Trophoblast cell (in vitro differentiated cells and primary cell): ENCODE measurements around the gene IGFBPL1.

Experiments
- DNase-seq, 2 donors: peaks; one replicate each; pipeline ENCODE4 v3.0.0-alpha.2; 2016
- H2AFZ ChIP-seq: 2 replicates; pipeline ENCODE4 v1.6.1; 2013; ENCODE audit warnings: low read length, moderate library complexity, mild to moderate bottlenecking; ENCODE audit not compliant: insufficient read depth, poor library complexity
- H2AK5ac ChIP-seq: 2 replicates; pipeline ENCODE4 v1.6.1; 2013; ENCODE audit warnings: mild to moderate bottlenecking, low read length
- H2BK120ac ChIP-seq: 2 replicates; pipeline ENCODE4 v1.6.1; 2013; ENCODE audit warnings: low read length, mild to moderate bottlenecking, moderate library complexity; ENCODE audit not compliant: insufficient read depth, poor library complexity
- H2BK12ac ChIP-seq: 2 replicates; pipeline ENCODE4 v1.6.1; 2013; ENCODE audit warnings: mild to moderate bottlenecking, low read length, moderate library complexity
- H2BK5ac ChIP-seq: 2 replicates; pipeline ENCODE4 v1.6.1; 2013; ENCODE audit warnings: low read length, low read depth, moderate library complexity, mild to moderate bottlenecking; ENCODE audit not compliant: poor library complexity
- H3K14ac ChIP-seq: 2 replicates; pipeline ENCODE4 v1.6.1; 2013; ENCODE audit warnings: mild to moderate bottlenecking, low read length
- H3K18ac ChIP-seq: 2 replicates; pipeline ENCODE4 v1.6.1; 2013; ENCODE audit warnings: mild to moderate bottlenecking, low read length
- H3K23ac ChIP-seq: 2 replicates; pipeline ENCODE4 v1.6.1; 2013; ENCODE audit warnings: low read length
- H3K27ac ChIP-seq: 2 replicates; pipeline ENCODE4 v1.5.1; 2013; ENCODE audit warnings: low read depth, mild to moderate bottlenecking, inconsistent platforms, low read length, moderate library complexity
- H3K27me3 ChIP-seq: 2 replicates; pipeline ENCODE4 v1.6.1; 2013; ENCODE audit warnings: inconsistent platforms, mild to moderate bottlenecking, low read length, moderate library complexity; ENCODE audit not compliant: insufficient read depth
- H3K36me3 ChIP-seq, 2 experiments: 1 replicate in 1 of 2; 2 replicates in 1 of 2; pipeline ENCODE4 v1.6.1; 2013; ENCODE audit warnings: low read length in 2 of 2, mild to moderate bottlenecking in 2 of 2, moderate library complexity in 1 of 2; ENCODE audit not compliant: insufficient read depth in 2 of 2, control insufficient read depth in 1 of 2
- H3K4ac ChIP-seq: 2 replicates; pipeline ENCODE4 v1.6.1; 2013; ENCODE audit warnings: low read depth, mild to moderate bottlenecking, low read length, moderate library complexity
- H3K4me1 ChIP-seq, 2 experiments: 1 replicate in 1 of 2; 2 replicates in 1 of 2; pipeline ENCODE4 v1.6.1; 2013; ENCODE audit warnings: low read length in 2 of 2, mild to moderate bottlenecking in 2 of 2, moderate library complexity in 1 of 2; ENCODE audit not compliant: insufficient read depth in 2 of 2, control insufficient read depth in 1 of 2
- H3K4me2 ChIP-seq: 2 replicates; pipeline ENCODE4 v1.6.1; 2013; ENCODE audit warnings: inconsistent platforms, mild to moderate bottlenecking, low read length, moderate library complexity
- H3K4me3 ChIP-seq: 2 replicates; pipeline ENCODE4 v1.5.1; 2013; ENCODE audit warnings: mild to moderate bottlenecking, low read depth, low read length, inconsistent platforms
- H3K79me1 ChIP-seq: one replicate; pipeline ENCODE4 v1.6.1; 2013; ENCODE audit warnings: low read length
- H3K79me2 ChIP-seq: 2 replicates; pipeline ENCODE4 v1.6.1; 2013; ENCODE audit warnings: low read length, mild to moderate bottlenecking; ENCODE audit not compliant: control insufficient read depth, insufficient read depth, poor library complexity
- H3K9ac ChIP-seq: 2 replicates; pipeline ENCODE4 v1.6.1; 2013; ENCODE audit warnings: mild to moderate bottlenecking, low read length
- H3K9me3 ChIP-seq: 2 replicates; pipeline ENCODE4 v1.6.1; 2013; ENCODE audit warnings: low read depth, mild to moderate bottlenecking, control low read depth, inconsistent platforms, low read length; ENCODE audit not compliant: insufficient read depth
- H4K12ac ChIP-seq: 2 replicates; pipeline ENCODE4 v1.6.1; 2013; ENCODE audit warnings: low read depth, mild to moderate bottlenecking, low read length, moderate library complexity
- H4K8ac ChIP-seq: 2 replicates; pipeline ENCODE4 v1.6.1; 2013; ENCODE audit warnings: low read depth, mild to moderate bottlenecking, low read length, moderate library complexity
- H4K91ac ChIP-seq: one replicate; pipeline ENCODE4 v1.6.1; 2013; ENCODE audit warnings: low read depth, mild to moderate bottlenecking, low read length, moderate library complexity
- WGBS: extraction: QIAGEN DNeasy Blood & Tissue Kit; methylation state at CpG from one replicate; pipeline ENCODE4 v1.1.7; 2013; ENCODE audit warnings: missing lambda C conversion rate; ENCODE audit not compliant: insufficient read length, insufficient coverage; ENCODE audit errors: extremely low coverage; 5-methylcytosine and 5-hydroxymethylcytosine counted together

Gene IGFBPL1

GRCh38 chr9:38389313-38389712 lies 34.9 kb downstream of the IGFBPL1 start:
- DNase-seq, result no peak
- Histone ChIP-seq H3K79me1 (peaks cover 6% of the 10 kb centered on the region), H3K9me3 (peaks cover 5% of the 10 kb centered on the region), H3K4me3 (no peak overlapping the region), H3K4ac (no peak overlapping the region), H4K12ac (no peak overlapping the region), H2BK5ac (no peak overlapping the region), H3K27me3 (no peaks in the 10 kb centered on the region), H4K8ac (no peak overlapping the region), H4K91ac (no peak overlapping the region), H3K27ac (no peak overlapping the region), H3K79me2 (peaks cover 5% of the 10 kb centered on the region), H3K14ac (no peak overlapping the region), H3K4me1 (peaks cover 5 to 8% of the 10 kb centered on the region in 2 experiments), H2BK12ac (no peak overlapping the region), H3K9ac (no peak overlapping the region), H2AFZ (no peak overlapping the region), H3K4me2 (no peak overlapping the region), H2BK120ac (no peak overlapping the region), H2AK5ac (no peak overlapping the region), H3K23ac (no peak overlapping the region), H3K18ac (no peak overlapping the region), H3K36me3 (no peaks in the 10 kb centered on the region)
- no CpG with 5 or more reads among the region's 4 CpGs for WGBS

DNA sequence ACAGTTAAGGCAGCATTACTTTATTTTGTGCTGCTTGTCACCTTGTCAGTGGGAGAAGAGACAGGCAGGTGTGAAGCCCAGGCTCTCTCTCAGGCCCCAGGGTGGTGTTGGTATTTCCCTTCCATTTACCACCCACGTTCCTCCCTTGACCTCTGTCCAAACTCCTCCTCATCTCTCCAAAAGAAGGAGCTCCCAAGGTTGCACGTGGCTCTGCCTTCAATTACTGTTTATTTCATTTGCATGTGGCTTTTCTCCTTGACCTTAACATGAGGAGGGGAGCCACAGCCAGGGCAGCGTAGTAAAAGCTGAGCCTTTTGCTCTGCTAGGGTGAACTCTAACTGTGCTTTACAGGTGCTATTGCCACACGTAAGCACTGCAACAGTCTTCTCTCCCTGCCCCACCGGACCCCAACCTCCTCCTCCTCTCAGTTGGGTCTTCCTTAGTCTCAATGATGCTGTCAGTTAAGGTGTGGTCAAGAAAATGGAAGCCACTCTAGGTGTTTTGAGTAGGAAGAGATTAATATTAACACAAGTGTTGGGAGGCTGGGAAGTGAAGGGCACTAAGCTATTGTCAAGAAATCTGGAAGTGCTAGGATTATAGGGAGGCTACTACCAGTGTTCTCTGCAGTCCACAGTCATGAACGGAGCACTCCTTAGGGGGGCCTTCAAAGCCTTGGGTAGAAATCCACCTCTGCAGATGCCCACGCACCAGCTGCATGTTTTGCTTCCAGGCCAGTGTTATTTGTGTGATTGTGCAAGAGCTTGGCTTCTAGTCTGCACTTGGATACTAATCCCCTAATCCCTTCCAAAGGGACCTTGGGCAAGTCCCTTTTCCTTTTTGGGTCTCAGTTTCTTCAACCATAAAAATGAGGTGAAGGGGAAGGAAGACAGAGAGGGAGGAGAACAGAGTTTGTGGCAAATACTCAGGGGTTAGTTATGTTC lies 35.7 kb downstream of the IGFBPL1 start:
- peaks cover 8 to 10% of the 10 kb centered on the region in 2 experiments for H3K4me1 ChIP-seq

GRCh38 chr9:38387751-38388150 lies 36.5 kb downstream of the IGFBPL1 start:
- H3K14ac ChIP-seq, result no peak overlapping the region
- H2BK12ac ChIP-seq, result no peak overlapping the region
- no peak overlapping the region for H4K91ac ChIP-seq
- WGBS, result no CpG with 5 or more reads among the region's 4 CpGs
- H3K36me3 ChIP-seq, result no peaks in the 10 kb centered on the region
- H2AFZ ChIP-seq, result no peak overlapping the region
- no peaks in the 10 kb centered on the region for H3K27me3 ChIP-seq
- no peak overlapping the region for H2BK120ac ChIP-seq
- H3K79me1 ChIP-seq, result peaks cover 4% of the 10 kb centered on the region
- no peak overlapping the region for H4K12ac ChIP-seq
- H3K4me2 ChIP-seq, result no peak overlapping the region
- H3K4ac ChIP-seq, result no peak overlapping the region
- no peak overlapping the region for H3K4me3 ChIP-seq
- peaks cover under 1 to 5% of the 10 kb centered on the region in 2 experiments for H3K4me1 ChIP-seq
- no peak overlapping the region for H3K23ac ChIP-seq
- no peak overlapping the region for H3K9ac ChIP-seq
- H3K79me2 ChIP-seq, result peaks cover 3% of the 10 kb centered on the region
- peaks cover 5% of the 10 kb centered on the region for H3K9me3 ChIP-seq
- H2AK5ac ChIP-seq, result no peak overlapping the region
- DNase-seq, result no peak
- no peak overlapping the region for H3K27ac ChIP-seq
- H2BK5ac ChIP-seq, result no peak overlapping the region
- no peak overlapping the region for H3K18ac ChIP-seq
- no peak overlapping the region for H4K8ac ChIP-seq

More for the DNA sequence above, 35.7 kb downstream of the IGFBPL1 start:
- Histone ChIP-seq H3K4me2 (no peak overlapping the region), H2BK12ac (no peak overlapping the region), H2BK120ac (no peak overlapping the region), H3K36me3 (no peaks in the 10 kb centered on the region), H4K91ac (no peak overlapping the region), H4K8ac (no peak overlapping the region), H3K27me3 (no peaks in the 10 kb centered on the region), H3K4ac (no peak overlapping the region), H3K79me2 (peaks cover 5% of the 10 kb centered on the region), H3K23ac (no peak overlapping the region), H2BK5ac (no peak overlapping the region), H3K9me3 (peaks cover 5% of the 10 kb centered on the region), H2AFZ (no peak overlapping the region), H4K12ac (no peak overlapping the region), H3K79me1 (peaks cover 7% of the 10 kb centered on the region), H3K14ac (no peak overlapping the region), H3K27ac (no peak overlapping the region), H3K9ac (no peak overlapping the region), H3K4me3 (no peak overlapping the region), H3K18ac (no peak overlapping the region), H2AK5ac (no peak overlapping the region)
- no CpG with 5 or more reads among the region's 7 CpGs for WGBS
- no peak for DNase-seq

- H3K27ac ChIP-seq, result no peak overlapping the region
- H2BK12ac ChIP-seq, result no peak overlapping the region
- H2AK5ac ChIP-seq, result no peak overlapping the region
- no peaks in the 10 kb centered on the region for H3K79me2 ChIP-seq
- H3K79me1 ChIP-seq, result peaks cover 8% of the 10 kb centered on the region
- H3K4ac ChIP-seq, result no peak overlapping the region
- no peaks in the 10 kb centered on the region for H3K27me3 ChIP-seq
- no peak overlapping the region for H4K12ac ChIP-seq
- H3K14ac ChIP-seq, result no peak overlapping the region
- no peak overlapping the region for H3K18ac ChIP-seq
- H2AFZ ChIP-seq, result no peak overlapping the region
- no peak overlapping the region for H2BK5ac ChIP-seq
- H4K8ac ChIP-seq, result no peak overlapping the region
- no CpG with 5 or more reads among the region's 1 CpG for WGBS
- H3K4me1 ChIP-seq, result peaks cover 2 to 5% of the 10 kb centered on the region in 2 experiments
- no peak overlapping the region for H3K23ac ChIP-seq
- H3K4me3 ChIP-seq, result no peak overlapping the region
- no peak overlapping the region for H2BK120ac ChIP-seq
- no peak overlapping the region for H4K91ac ChIP-seq
- peaks cover 5% of the 10 kb centered on the region for H3K9me3 ChIP-seq
- DNase-seq, result no peak
- H3K9ac ChIP-seq, result no peak overlapping the region
- H3K36me3 ChIP-seq, result no peaks in the 10 kb centered on the region
- H3K4me2 ChIP-seq, result no peak overlapping the region
Measured at GRCh38 chr9:38387066-38387465, 37.2 kb downstream of the IGFBPL1 start.
